IMR-90 (cell line): Measurements from ENCODE around the gene SEMA6A. TPM values are rescaled to one million over a fixed set of nuclear protein-coding genes. Genes with fewer than 3 reads are reported as not detected.

Experiments used
- ATAC-seq: fragments of 200-7000 bp; cut with Tn5 transposase; 2 replicates; pipeline ENCODE4 v1.9.1; 2020; ENCODE audit warnings: low read depth, mild to moderate bottlenecking, moderate library complexity
- BruUV-seq: library from RNA; stranded (reverse); fragments of 400-500 nt; replicated peaks from 2 replicates; lab custom pipeline; 2021; lab: Mats Ljungman, UMichigan
- CTCF ChIA-PET: fragments of 300-600 bp; formaldehyde crosslinking; extraction: SDS; loops from one replicate; lab custom pipeline; 2021; ENCODE audit warnings: antibody characterized with exemption; lab: Yijun Ruan, JAX
- POLR2A ChIA-PET: fragments of 300-600 bp; sonication (Branson Sonifier 250); formaldehyde crosslinking; loops from one replicate; lab custom pipeline; 2022; ENCODE audit warnings: antibody characterized with exemption; ENCODE audit not compliant: unreplicated experiment; lab: Charles Lee
- DNase-seq: peaks from one replicate; pipeline ENCODE4 v3.0.0; 2013
- H2AFZ ChIP-seq: replicated peaks from 2 replicates; pipeline ENCODE3; 2013; ENCODE audit warnings: low read length, mild to moderate bottlenecking; ENCODE audit not compliant: poor library complexity
- H2AK5ac ChIP-seq: 2 replicates; pipeline ENCODE4 v1.6.1; 2013; ENCODE audit warnings: low read depth, low read length, inconsistent platforms
- H2AK9ac ChIP-seq: replicated peaks from 2 replicates; pipeline ENCODE3; 2013; ENCODE audit warnings: mild to moderate bottlenecking, low read depth, low read length, moderate library complexity; ENCODE audit not compliant: poor library complexity
- H2BK120ac ChIP-seq: 2 replicates; pipeline ENCODE4 v1.6.1; 2013; ENCODE audit warnings: low read depth, low read length, inconsistent platforms
- H2BK15ac ChIP-seq: 3 replicates; pipeline ENCODE4 v1.6.1; 2013; ENCODE audit warnings: low read depth, low read length, inconsistent platforms
- H2BK20ac ChIP-seq: 2 replicates; pipeline ENCODE4 v1.6.1; 2013; ENCODE audit warnings: low read depth, mild to moderate bottlenecking, inconsistent platforms, low read length, moderate library complexity
- H2BK5ac ChIP-seq: 2 replicates; pipeline ENCODE4 v1.6.1; 2013; ENCODE audit warnings: mild to moderate bottlenecking, low read depth, low read length, inconsistent platforms; ENCODE audit not compliant: poor library complexity, severe bottlenecking
- H3K14ac ChIP-seq: replicated peaks from 2 replicates; pipeline ENCODE4 v1.6.1; 2013; ENCODE audit warnings: low read depth, low read length, inconsistent platforms
- H3K18ac ChIP-seq: 2 replicates; pipeline ENCODE4 v1.6.1; 2013; ENCODE audit warnings: low read depth, low read length, control low read depth
- H3K23ac ChIP-seq: 2 replicates; pipeline ENCODE4 v1.6.1; 2013; ENCODE audit warnings: low read depth, low read length, inconsistent platforms
- H3K27ac ChIP-seq: 2 replicates; pipeline ENCODE4 v1.5.1; 2013; ENCODE audit warnings: mild to moderate bottlenecking, control low read depth, low read length; ENCODE audit not compliant: insufficient read depth
- H3K27me3 ChIP-seq: 2 replicates; pipeline ENCODE4 v1.6.1; 2013; ENCODE audit warnings: low read length; ENCODE audit not compliant: control insufficient read depth, insufficient read depth
- H3K36me3 ChIP-seq: 2 replicates; pipeline ENCODE4 v1.6.1; 2013; ENCODE audit warnings: low read length, mixed read lengths; ENCODE audit not compliant: control insufficient read depth, insufficient read depth
- H3K4ac ChIP-seq: 2 replicates; pipeline ENCODE4 v1.6.1; 2013; ENCODE audit warnings: low read depth, low read length, inconsistent platforms
- H3K4me1 ChIP-seq: 2 replicates; pipeline ENCODE4 v1.6.1; 2013; ENCODE audit warnings: low read length, mixed read lengths; ENCODE audit not compliant: control insufficient read depth, insufficient read depth
- H3K4me2 ChIP-seq: 2 replicates; pipeline ENCODE4 v1.6.1; 2013; ENCODE audit warnings: low read depth, mild to moderate bottlenecking, control low read depth, low read length, moderate library complexity
- H3K4me3 ChIP-seq: 2 replicates; pipeline ENCODE4 v1.5.1; 2013; ENCODE audit warnings: low read depth, mild to moderate bottlenecking, control low read depth, low read length, moderate library complexity; ENCODE audit not compliant: insufficient read depth
- H3K56ac ChIP-seq: 2 replicates; pipeline ENCODE4 v1.6.1; 2013; ENCODE audit warnings: low read length, inconsistent platforms; ENCODE audit not compliant: insufficient read depth; ENCODE audit errors: extremely low read depth
- H3K79me1 ChIP-seq, 2 experiments: 2 replicates each; pipeline ENCODE4 v1.6.1; 2013; ENCODE audit warnings: low read length in 2 of 2, inconsistent platforms in 1 of 2, low read depth in 1 of 2
- H3K9ac ChIP-seq: 2 replicates; pipeline ENCODE4 v1.6.1; 2013; ENCODE audit warnings: low read depth, low read length, control low read depth
- H3K9me1 ChIP-seq: 2 replicates; pipeline ENCODE4 v1.6.1; 2013; ENCODE audit warnings: low read length, inconsistent platforms; ENCODE audit not compliant: insufficient read depth
- H3K9me3 ChIP-seq: 2 replicates; pipeline ENCODE4 v1.6.1; 2013; ENCODE audit warnings: low read length; ENCODE audit not compliant: control insufficient read depth, insufficient read depth
- H4K20me1 ChIP-seq: 2 replicates; pipeline ENCODE4 v1.6.1; 2013; ENCODE audit warnings: low read length, inconsistent platforms; ENCODE audit not compliant: insufficient read depth
- H4K5ac ChIP-seq: 2 replicates; pipeline ENCODE4 v1.6.1; 2013; ENCODE audit warnings: mild to moderate bottlenecking, low read depth, low read length, control low read depth
- H4K8ac ChIP-seq, 2 experiments: 2 replicates each; pipeline ENCODE4 v1.6.1; 2013; ENCODE audit warnings: low read depth in 2 of 2, low read length in 2 of 2, control low read depth in 1 of 2, inconsistent platforms in 1 of 2
- H4K91ac ChIP-seq: 2 replicates; pipeline ENCODE4 v1.6.1; 2013; ENCODE audit warnings: low read depth, low read length, inconsistent platforms; ENCODE audit not compliant: insufficient read depth
- BHLHE40 ChIP-seq: fragments of 150-350 bp; IDR thresholded peaks from 2 replicates; pipeline ENCODE4 v1.6.1; 2016; ENCODE audit warnings: mild to moderate bottlenecking, low read depth, low read length
- CEBPB ChIP-seq: IDR thresholded peaks from 2 replicates; pipeline ENCODE4 v1.6.1; 2012; ENCODE audit warnings: low read depth, low read length, improper control_type of control experiment
- CHD1 ChIP-seq: IDR thresholded peaks from 2 replicates; pipeline ENCODE4 v1.6.1; 2012; ENCODE audit warnings: low read depth, low read length, improper control_type of control experiment
- FOS ChIP-seq: fragments of 150-350 bp; IDR thresholded peaks from 2 replicates; pipeline ENCODE4 v1.6.1; 2016; ENCODE audit warnings: low read depth, low read length
- MAFK ChIP-seq: IDR thresholded peaks from 2 replicates; pipeline ENCODE4 v1.6.1; 2012; ENCODE audit warnings: low read depth, low read length, improper control_type of control experiment
- MAZ ChIP-seq: IDR thresholded peaks from 2 replicates; pipeline ENCODE4 v1.6.1; 2012; ENCODE audit warnings: low read depth, mild to moderate bottlenecking, low read length, improper control_type of control experiment, moderate library complexity, borderline replicate concordance
- MXI1 ChIP-seq: IDR thresholded peaks from 2 replicates; pipeline ENCODE4 v1.6.1; 2012; ENCODE audit warnings: low read depth, mild to moderate bottlenecking, low read length, moderate library complexity, borderline replicate concordance
- NFE2L2 ChIP-seq: fragments of 150-350 bp; IDR thresholded peaks from 2 replicates; pipeline ENCODE4 v1.6.1; 2016; ENCODE audit warnings: low read depth, mild to moderate bottlenecking, low read length
- POLR2A ChIP-seq: IDR thresholded peaks from 2 replicates; pipeline ENCODE4 v1.6.1; 2012; ENCODE audit warnings: mild to moderate bottlenecking, low read depth, low read length
- RAD21 ChIP-seq: IDR thresholded peaks from 2 replicates; pipeline ENCODE4 v1.6.1; 2012; ENCODE audit warnings: low read length, improper control_type of control experiment
- RCOR1 ChIP-seq: IDR thresholded peaks from 2 replicates; pipeline ENCODE4 v1.6.1; 2012; ENCODE audit warnings: mild to moderate bottlenecking, low read length, improper control_type of control experiment; ENCODE audit not compliant: insufficient replicate concordance
- RFX5 ChIP-seq: IDR thresholded peaks from 2 replicates; pipeline ENCODE4 v1.8.0; 2012; ENCODE audit warnings: low read depth, mild to moderate bottlenecking, low read length, moderate library complexity
- SMC3 ChIP-seq: fragments of 150-350 bp; IDR thresholded peaks from 2 replicates; pipeline ENCODE4 v1.6.1; 2016; ENCODE audit warnings: low read depth, mild to moderate bottlenecking, antibody characterized with exemption, low read length, moderate library complexity
- WGBS, 2 experiments: methylation state at CpG; one replicate each; pipeline versions ENCODE4 v1.1.5 to v1.1.7; 2013; ENCODE audit warnings: missing lambda C conversion rate in 2 of 2; ENCODE audit not compliant: insufficient read length in 1 of 2; ENCODE audit errors: extremely low coverage in 2 of 2; 5-methylcytosine and 5-hydroxymethylcytosine counted together
- dilution Hi-C: fragments of 300-500 bp; cut with HindIII; formaldehyde crosslinking; loops from one replicate; pipeline ENCODE4 v1.14.3; 2018; ENCODE audit warnings: low sequenced_read_pairs; ENCODE audit not compliant: unreplicated experiment
- in situ Hi-C: fragments of 300-500 bp; cut with MboI; formaldehyde crosslinking; loops from 3 replicates; pipeline ENCODE4 v1.14.3; 2019; ENCODE audit warnings: low sequenced_read_pairs, inconsistent platforms, mixed read lengths
- intact Hi-C: fragments of 100-400 bp; cut with micrococcal nuclease; formaldehyde crosslinking; loops from 2 replicates; pipeline ENCODE4 v1.10.0; 2022
- polyA plus RNA-seq, 3 experiments: library from polyadenylated mRNA; depleted of rRNA; stranded (reverse); fragments of >200 nt; gene quantifications; 2 replicates each; pipeline ENCODE4 v1.2.3, GENCODE V29; 2012; ENCODE audit warnings: low replicate concordance in 1 of 3
- total RNA-seq: library from RNA; depleted of rRNA; stranded (reverse); fragments of >200 nt; gene quantifications from 2 replicates; pipeline ENCODE4 v1.2.3, GENCODE V29; 2012
- TF ChIP-seq, protein P1 (sequence below): fragments of 150-350 bp; IDR thresholded peaks from 2 replicates; pipeline ENCODE4 v1.6.1; 2016; ENCODE audit warnings: low read depth, mild to moderate bottlenecking, low read length, moderate library complexity, borderline replicate concordance
- TF ChIP-seq, protein P2 (sequence below): fragments of 150-350 bp; IDR thresholded peaks from 2 replicates; pipeline ENCODE4 v1.6.1; 2017; ENCODE audit warnings: mild to moderate bottlenecking, antibody characterized with exemption, low read length, low read depth
- TF ChIP-seq, protein P3 (sequence below): conservative IDR thresholded peaks from 2 replicates; pipeline ENCODE4 v1.5.1; 2012; ENCODE audit warnings: mild to moderate bottlenecking, low read depth, low read length, improper control_type of control experiment

The SEMA6A gene
- total and polyA plus RNA-seq, 2 of the 4 experiments (the other 2 are of a cell fraction), result 0.27 to 0.36 TPM

DNA sequence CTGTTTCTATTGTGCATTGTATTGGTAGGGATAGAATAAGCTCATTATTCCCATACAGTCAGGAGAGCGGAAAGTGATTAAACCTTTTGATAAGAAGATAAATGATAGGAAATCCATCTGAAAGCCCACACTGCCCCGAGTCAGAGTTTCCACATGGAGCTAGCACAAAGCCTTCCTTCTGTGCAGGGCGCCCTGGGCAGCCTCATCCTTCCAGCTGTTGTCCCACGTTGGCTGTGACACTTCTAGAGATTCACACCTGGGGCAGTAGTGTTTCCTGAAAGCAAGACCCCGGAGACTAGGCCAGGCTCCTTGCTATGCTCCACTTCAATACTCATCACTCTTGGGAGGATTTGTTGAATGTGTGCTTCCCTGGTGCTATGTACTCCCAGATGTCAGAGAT, 172.4 kb downstream of the SEMA6A start:
- no peak overlapping the region for H3K4ac ChIP-seq
- no peak for TF ChIP-seq NFE2L2
- TF ChIP-seq BHLHE40, result no peak
- no peak for TF ChIP-seq SMC3
- TF ChIP-seq MXI1, result no peak
- TF ChIP-seq RCOR1, result no peak
- TF ChIP-seq CEBPB, result no peak
- TF ChIP-seq POLR2A, result no peak
- TF ChIP-seq CHD1, result no peak
- no peak for TF ChIP-seq RFX5
- no peak for TF ChIP-seq MAZ
- TF ChIP-seq, protein P1, sequence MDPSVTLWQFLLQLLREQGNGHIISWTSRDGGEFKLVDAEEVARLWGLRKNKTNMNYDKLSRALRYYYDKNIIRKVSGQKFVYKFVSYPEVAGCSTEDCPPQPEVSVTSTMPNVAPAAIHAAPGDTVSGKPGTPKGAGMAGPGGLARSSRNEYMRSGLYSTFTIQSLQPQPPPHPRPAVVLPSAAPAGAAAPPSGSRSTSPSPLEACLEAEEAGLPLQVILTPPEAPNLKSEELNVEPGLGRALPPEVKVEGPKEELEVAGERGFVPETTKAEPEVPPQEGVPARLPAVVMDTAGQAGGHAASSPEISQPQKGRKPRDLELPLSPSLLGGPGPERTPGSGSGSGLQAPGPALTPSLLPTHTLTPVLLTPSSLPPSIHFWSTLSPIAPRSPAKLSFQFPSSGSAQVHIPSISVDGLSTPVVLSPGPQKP, result no peak
- TF ChIP-seq FOS, result no peak
- TF ChIP-seq, protein P2, sequence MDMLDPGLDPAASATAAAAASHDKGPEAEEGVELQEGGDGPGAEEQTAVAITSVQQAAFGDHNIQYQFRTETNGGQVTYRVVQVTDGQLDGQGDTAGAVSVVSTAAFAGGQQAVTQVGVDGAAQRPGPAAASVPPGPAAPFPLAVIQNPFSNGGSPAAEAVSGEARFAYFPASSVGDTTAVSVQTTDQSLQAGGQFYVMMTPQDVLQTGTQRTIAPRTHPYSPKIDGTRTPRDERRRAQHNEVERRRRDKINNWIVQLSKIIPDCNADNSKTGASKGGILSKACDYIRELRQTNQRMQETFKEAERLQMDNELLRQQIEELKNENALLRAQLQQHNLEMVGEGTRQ, result no peak
- TF ChIP-seq MAFK, result no peak
- TF ChIP-seq RAD21, result no peak
- TF ChIP-seq, protein P3, sequence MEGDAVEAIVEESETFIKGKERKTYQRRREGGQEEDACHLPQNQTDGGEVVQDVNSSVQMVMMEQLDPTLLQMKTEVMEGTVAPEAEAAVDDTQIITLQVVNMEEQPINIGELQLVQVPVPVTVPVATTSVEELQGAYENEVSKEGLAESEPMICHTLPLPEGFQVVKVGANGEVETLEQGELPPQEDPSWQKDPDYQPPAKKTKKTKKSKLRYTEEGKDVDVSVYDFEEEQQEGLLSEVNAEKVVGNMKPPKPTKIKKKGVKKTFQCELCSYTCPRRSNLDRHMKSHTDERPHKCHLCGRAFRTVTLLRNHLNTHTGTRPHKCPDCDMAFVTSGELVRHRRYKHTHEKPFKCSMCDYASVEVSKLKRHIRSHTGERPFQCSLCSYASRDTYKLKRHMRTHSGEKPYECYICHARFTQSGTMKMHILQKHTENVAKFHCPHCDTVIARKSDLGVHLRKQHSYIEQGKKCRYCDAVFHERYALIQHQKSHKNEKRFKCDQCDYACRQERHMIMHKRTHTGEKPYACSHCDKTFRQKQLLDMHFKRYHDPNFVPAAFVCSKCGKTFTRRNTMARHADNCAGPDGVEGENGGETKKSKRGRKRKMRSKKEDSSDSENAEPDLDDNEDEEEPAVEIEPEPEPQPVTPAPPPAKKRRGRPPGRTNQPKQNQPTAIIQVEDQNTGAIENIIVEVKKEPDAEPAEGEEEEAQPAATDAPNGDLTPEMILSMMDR, result no peak
- in situ Hi-C loops, result no loop called here
- dilution Hi-C loops, result no loop called here
- H3K18ac ChIP-seq, result no peak overlapping the region
- no peaks in the 10 kb centered on the region for H3K36me3 ChIP-seq
- no peak overlapping the region for H2AK9ac ChIP-seq
- no peak overlapping the region for H2BK15ac ChIP-seq
- H2BK120ac ChIP-seq, result no peak overlapping the region
- H3K9ac ChIP-seq, result no peak overlapping the region
- H3K79me1 ChIP-seq, result no peaks in the 10 kb centered on the region
- H4K8ac ChIP-seq, result no peak overlapping the region
- no peak overlapping the region for H3K14ac ChIP-seq
- no peak overlapping the region for H3K56ac ChIP-seq
- POLR2A ChIA-PET, result no interaction called here
- no peak overlapping the region for H2AK5ac ChIP-seq
- DNase-seq (no peak), ATAC-seq (no peak)
- no TSS peak for BruUV-seq
- H3K23ac ChIP-seq, result no peak overlapping the region
- H2AFZ ChIP-seq, result no peak overlapping the region
- no peak overlapping the region for H3K4me2 ChIP-seq
- no CpG with 5 or more reads among the region's 5 CpGs for WGBS, 2 experiments
- no peaks in the 10 kb centered on the region for H3K9me3 ChIP-seq
- H3K27ac ChIP-seq, result no peak overlapping the region
- no peaks in the 10 kb centered on the region for H3K27me3 ChIP-seq
- H2BK20ac ChIP-seq, result no peak overlapping the region
- CTCF ChIA-PET, result interaction anchor here (0.6 kb wide), 1 partner anchor 9 kb away, joined by 8 read pairs; no protein-coding TSS in a partner anchor
- H3K4me1 ChIP-seq, result no peaks in the 10 kb centered on the region
- H4K20me1 ChIP-seq, result no peaks in the 10 kb centered on the region
- H2BK5ac ChIP-seq, result no peak overlapping the region
- no peak overlapping the region for H4K5ac ChIP-seq
- no peak overlapping the region for H4K91ac ChIP-seq
- no peak overlapping the region for H3K4me3 ChIP-seq
- intact Hi-C loops, result no loop called here
- H3K9me1 ChIP-seq, result no peaks in the 10 kb centered on the region
